K562 (cell line): ENCODE results near the gene RER1. TPM values are rescaled to one million over a fixed set of nuclear protein-coding genes. Genes with fewer than 3 reads are reported as not detected.

Experiments
- ATAC-seq: fragments of 200-7000 bp; cut with Tn5 transposase; 3 replicates; pipeline ENCODE4 v1.9.1; 2020; ENCODE audit warnings: moderate library complexity
- BruUV-seq: library from RNA; stranded (reverse); fragments of 400-500 nt; replicated peaks from 2 replicates; lab custom pipeline; 2021; lab: Mats Ljungman, UMichigan
- CTCF ChIA-PET: fragments of 300-600 bp; formaldehyde crosslinking; extraction: SDS; loops from one replicate; lab custom pipeline; 2021; ENCODE audit warnings: low intra/inter-chr PET ratio; lab: Yijun Ruan, JAX
- POLR2A ChIA-PET: fragments of 300-600, 350-650 bp; sonication (Branson Sonifier 250); formaldehyde crosslinking; extraction: SDS; loops from one replicate; lab custom pipeline; 2021; ENCODE audit warnings: antibody characterized with exemption, inconsistent platforms; lab: Yijun Ruan, JAX
- DNase-seq, 4 experiments: peaks; one replicate each; pipeline versions ENCODE4 v3.0.0 to v3.0.0-alpha.2; 2011 to 2018; ENCODE audit warnings: low spot score in 3 of 4, mixed read lengths in 3 of 4; ENCODE audit errors: extremely low read depth in 1 of 4
- FAIRE-seq: peaks from 2 replicates; lab custom pipeline; 2011; peaks lifted over from hg19 to GRCh38; lab: Jason Lieb, UNC
- H2AFZ ChIP-seq: 2 replicates; pipeline ENCODE4 v1.6.0; 2011; ENCODE audit warnings: low read depth, low read length, control low read depth, inconsistent platforms
- H3K27ac ChIP-seq: fragments of 200-600 bp; 3 replicates; pipeline ENCODE4 v1.8.0; 2011; ENCODE audit warnings: low read depth, mild to moderate bottlenecking, control low read depth, inconsistent platforms, low read length, moderate library complexity, mixed read lengths; ENCODE audit errors: extremely low read depth
- H3K27me3 ChIP-seq, 2 experiments: fragments of 300-600 bp in 1 of 2; 2 replicates in 1 of 2; 3 replicates in 1 of 2; pipeline versions ENCODE4 v1.6.0 to v1.8.0; 2011; ENCODE audit warnings: inconsistent platforms in 2 of 2, low read length in 2 of 2, mild to moderate bottlenecking in 1 of 2, mixed read lengths in 1 of 2, moderate library complexity in 1 of 2; ENCODE audit not compliant: control insufficient read depth in 2 of 2, insufficient read depth in 2 of 2
- H3K36me3 ChIP-seq: fragments of 300-600 bp; 3 replicates; pipeline ENCODE4 v1.8.0; 2011; ENCODE audit warnings: mild to moderate bottlenecking, low read length, inconsistent platforms; ENCODE audit not compliant: control insufficient read depth, insufficient read depth
- H3K4me1 ChIP-seq, 2 experiments: fragments of 200-600 bp in 1 of 2; replicated peaks in 1 of 2; 2 replicates in 1 of 2; 3 replicates in 1 of 2; pipeline versions ENCODE4 v1.5.1 to v1.8.0; 2011; ENCODE audit warnings: inconsistent platforms in 2 of 2, low read length in 2 of 2, mild to moderate bottlenecking in 1 of 2, mixed read lengths in 1 of 2, moderate library complexity in 1 of 2; ENCODE audit not compliant: control insufficient read depth in 2 of 2, insufficient read depth in 2 of 2
- H3K4me2 ChIP-seq: 2 replicates; pipeline ENCODE4 v1.6.1; 2011; ENCODE audit warnings: low read length, control low read depth, inconsistent platforms, mixed read lengths; ENCODE audit not compliant: insufficient read depth
- H3K4me3 ChIP-seq: fragments of 200-600 bp; sonication (generic), shearing (Covaris generic); 2 replicates; pipeline ENCODE4 v1.5.1; 2016; ENCODE audit warnings: control low read depth, inconsistent platforms
- H3K79me2 ChIP-seq: fragments of 200-600 bp; 3 replicates; pipeline ENCODE4 v1.8.0; 2011; ENCODE audit warnings: low read length, inconsistent platforms; ENCODE audit not compliant: control insufficient read depth, insufficient read depth
- H3K9ac ChIP-seq, 2 experiments: 2 replicates each; pipeline versions ENCODE4 v1.6.0 to v1.6.1; 2011; ENCODE audit warnings: low read depth in 2 of 2, low read length in 2 of 2, control low read depth in 1 of 2, inconsistent platforms in 1 of 2, mild to moderate bottlenecking in 1 of 2, mixed read lengths in 1 of 2; ENCODE audit not compliant: insufficient read depth in 1 of 2
- H3K9me1 ChIP-seq: one replicate; pipeline ENCODE4 v1.6.0; 2011; ENCODE audit warnings: inconsistent platforms, mild to moderate bottlenecking, low read length, moderate library complexity; ENCODE audit not compliant: control insufficient read depth, insufficient read depth
- H3K9me3 ChIP-seq: replicated peaks from 2 replicates; pipeline ENCODE4 v1.5.1; 2011; ENCODE audit warnings: low read depth, low read length, inconsistent platforms; ENCODE audit not compliant: control insufficient read depth, insufficient read depth
- H4K20me1 ChIP-seq: replicated peaks from 2 replicates; pipeline ENCODE4 v1.6.1; 2011; ENCODE audit warnings: low read length, inconsistent platforms, mixed read lengths; ENCODE audit not compliant: control insufficient read depth, insufficient read depth
- ARID3A ChIP-seq: IDR thresholded peaks from 2 replicates; pipeline ENCODE4 v1.6.1; 2012; ENCODE audit warnings: low read depth, low read length, improper control_type of control experiment, borderline replicate concordance
- CBX3 ChIP-seq, 2 experiments: IDR thresholded peaks; 1 replicate in 1 of 2; 2 replicates in 1 of 2; pipeline ENCODE4 v1.6.1; 2012; ENCODE audit warnings: inconsistent platforms in 2 of 2, low read length in 2 of 2, borderline replicate concordance in 1 of 2, control low read depth in 1 of 2
- CCNT2 ChIP-seq: IDR thresholded peaks from 2 replicates; pipeline ENCODE4 v1.6.1; 2011; ENCODE audit warnings: borderline replicate concordance, low read depth, mild to moderate bottlenecking, moderate library complexity, mixed read lengths, low read length; ENCODE audit not compliant: insufficient read length; ENCODE audit errors: extremely low read depth
- FOS ChIP-seq: IDR thresholded peaks from 3 replicates; pipeline ENCODE4 v1.6.1; 2011; ENCODE audit not compliant: insufficient read length; ENCODE audit errors: extremely low read depth
- GTF2B ChIP-seq: IDR thresholded peaks from 2 replicates; pipeline ENCODE4 v1.6.1; 2011; ENCODE audit not compliant: insufficient read length; ENCODE audit errors: extremely low read depth
- NCOA2 ChIP-seq, 2 experiments: fragments of 450-650 bp; IDR thresholded peaks; 2 replicates each; pipeline ENCODE4 v1.6.1; 2018; ENCODE audit warnings: mild to moderate bottlenecking in 2 of 2, moderate library complexity in 1 of 2; ENCODE audit not compliant: partially characterized antibody in 2 of 2
- PHTF2 ChIP-seq: fragments of 250-450 bp; sonication (Bioruptor Pico); IDR thresholded peaks from 2 replicates; pipeline ENCODE4 v1.5.0; 2021; ENCODE audit warnings: mild to moderate bottlenecking
- POLR2AphosphoS2 ChIP-seq: IDR thresholded peaks from 2 replicates; pipeline ENCODE4 v1.6.1; 2012; ENCODE audit warnings: low read length, improper control_type of control experiment
- PYGO2 ChIP-seq: fragments of 450-650 bp; IDR thresholded peaks from 2 replicates; pipeline ENCODE4 v1.6.1; 2016; ENCODE audit warnings: mild to moderate bottlenecking, missing genetic modification characterization, moderate library complexity, missing compliant biosample characterization
- SAFB ChIP-seq: fragments of 200-400 bp; formaldehyde crosslinking; IDR thresholded peaks from 2 replicates; pipeline ENCODE4 v1.6.1; 2017; ENCODE audit warnings: low read depth, low read length, borderline replicate concordance
- SMARCA5 ChIP-seq: fragments of 450-650 bp; IDR thresholded peaks from 2 replicates; pipeline ENCODE4 v1.6.1; 2016
- SNAPC5 ChIP-seq: fragments of 250-450 bp; sonication (Bioruptor Pico); IDR thresholded peaks from 2 replicates; pipeline ENCODE4 v1.8.0; 2021; ENCODE audit warnings: moderate library complexity, mild to moderate bottlenecking, inconsistent platforms
- ZKSCAN1 ChIP-seq: fragments of 150-350 bp; IDR thresholded peaks from 2 replicates; pipeline ENCODE4 v1.6.1; 2016; ENCODE audit warnings: low read depth, low read length
- ZKSCAN3 ChIP-seq: fragments of 250-450 bp; sonication (Bioruptor Pico); IDR thresholded peaks from 2 replicates; pipeline ENCODE4 v1.4.0; 2020
- ZNF146 ChIP-seq: IDR thresholded peaks from one replicate; pipeline ENCODE4 v1.6.1; 2018; ENCODE audit warnings: missing compliant biosample characterization; ENCODE audit not compliant: unreplicated experiment
- ZZZ3 ChIP-seq: fragments of 450-650 bp; IDR thresholded peaks from 2 replicates; pipeline ENCODE4 v1.6.1; 2016; ENCODE audit warnings: antibody characterized with exemption, mild to moderate bottlenecking, moderate library complexity
- WGBS: fragments of 100-300 bp; shearing (Covaris generic); methylation state at CpG from one replicate; pipeline ENCODE4 v1.1.6; 2016; ENCODE audit warnings: low coverage, mixed read lengths; ENCODE audit not compliant: insufficient coverage; ENCODE audit errors: missing lambda C conversion rate; 5-methylcytosine and 5-hydroxymethylcytosine counted together
- in situ Hi-C: fragments of 300-500 bp; cut with MboI; formaldehyde crosslinking; loops from 4 replicates; pipeline ENCODE4 v1.15.0; 2018; ENCODE audit warnings: inconsistent platforms, mixed read lengths
- intact Hi-C: fragments of 100-400 bp; cut with micrococcal nuclease; formaldehyde crosslinking; loops from 2 replicates; pipeline ENCODE4 v1.14.2; 2022
- polyA plus RNA-seq, 8 experiments: library from polyadenylated mRNA; depleted of rRNA in 4 of 8; stranded (reverse) in 5 of 8; unstranded in 3 of 8; fragments of >200 nt; fragmentation: Nextera tagmentation in 2 of 8; fragmentation: Illumina TruSeq in 1 of 8; extraction: Ambion mirVana in 2 of 8; extraction: Trizol in 1 of 8; gene quantifications; 2 replicates each; pipeline versions ENCODE4 v1.2.1 to v1.2.3, GENCODE V29; 2011 to 2014; ENCODE audit warnings: inconsistent platforms in 1 of 8, missing spikeins in 1 of 8
- total RNA-seq, 7 experiments: library from RNA; depleted of rRNA in 6 of 7; stranded (reverse); fragments of >200 nt in 6 of 7; fragmentation: Illumina TruSeq in 2 of 7; extraction: Trizol in 2 of 7; gene quantifications; 2 replicates each; pipeline versions ENCODE4 v1.2.1 to v1.2.3, GENCODE V29; 2011 to 2021; ENCODE audit warnings: low replicate concordance in 1 of 7

The RER1 gene
- total and polyA plus RNA-seq, 9 of the 15 experiments (the other 6 are each of a cell fraction or from before 2014, with no cell fraction given): 19.6 to 354 (median 183) TPM

- Histone ChIP-seq H3K4me3 (no peak overlapping the region), H3K27ac (no peak overlapping the region)
- in situ Hi-C loops: no loop called here
- ATAC-seq (no peak), DNase-seq (no peak), FAIRE-seq (no peak)
- POLR2A ChIA-PET: interaction anchor here (1.2 kb wide), 1 partner anchor 22 kb away, joined by 5 read pairs; no protein-coding TSS in a partner anchor
- TF ChIP-seq ZKSCAN1: no peak
- no peak for TF ChIP-seq CBX3 (IDR thresholded peaks at IDR 0.05; ENCODE audit: borderline replicate concordance in 1 of 2, low read length in 2 of 2)
- TF ChIP-seq PYGO2 (tag): no peak
- no peak for TF ChIP-seq ZKSCAN3 (CRISPR knock-in tag)
- no peak for TF ChIP-seq FOS
- TF ChIP-seq NCOA2 (IDR thresholded peaks at IDR 0.05; ENCODE audit: partially characterized antibody in 2 of 2): no peak
- TF ChIP-seq SAFB: no peak
- no peak for TF ChIP-seq ARID3A
- no peak for TF ChIP-seq ZZZ3
- no peak for TF ChIP-seq POLR2AphosphoS2
- no peak for TF ChIP-seq PHTF2 (CRISPR knock-in tag)
- no peak for TF ChIP-seq SNAPC5
- no peak for TF ChIP-seq ZNF146 (CRISPR knock-in tag)
- TF ChIP-seq CCNT2: no peak
- TF ChIP-seq SMARCA5: no peak
- no peak for TF ChIP-seq GTF2B
- TF ChIP-seq, all 486 proteins: peak for 0
- no peak overlapping the region for H2AFZ ChIP-seq
- no peaks in the 10 kb centered on the region for H3K79me2 ChIP-seq
- H3K4me1 ChIP-seq: peaks cover 0 to 49% of the 10 kb centered on the region in 2 experiments; a peak in 2 of 5 replicates
- no peaks in the 10 kb centered on the region for H3K9me1 ChIP-seq
- H3K9ac ChIP-seq: no peak overlapping the region
- H3K4me2 ChIP-seq: no peak overlapping the region
- intact Hi-C loops: no loop called here
- peaks cover 27% of the 10 kb centered on the region for H4K20me1 ChIP-seq
- CTCF ChIA-PET: no interaction called here
- no TSS peak for BruUV-seq
- H3K27me3 ChIP-seq: peaks cover 82 to 91% of the 10 kb centered on the region in 2 experiments; a peak in 4 of 5 replicates
- no peaks in the 10 kb centered on the region for H3K9me3 ChIP-seq
- WGBS: 5% methylated on average over 21 of the region's 21 CpGs
- no peaks in the 10 kb centered on the region for H3K36me3 ChIP-seq
Observed at GRCh38 chr1:2342384-2343022, 49.1 kb upstream of the RER1 start.
